Measurements from ENCODE around the gene ITPK1.

ITPK1 gene

DNA sequence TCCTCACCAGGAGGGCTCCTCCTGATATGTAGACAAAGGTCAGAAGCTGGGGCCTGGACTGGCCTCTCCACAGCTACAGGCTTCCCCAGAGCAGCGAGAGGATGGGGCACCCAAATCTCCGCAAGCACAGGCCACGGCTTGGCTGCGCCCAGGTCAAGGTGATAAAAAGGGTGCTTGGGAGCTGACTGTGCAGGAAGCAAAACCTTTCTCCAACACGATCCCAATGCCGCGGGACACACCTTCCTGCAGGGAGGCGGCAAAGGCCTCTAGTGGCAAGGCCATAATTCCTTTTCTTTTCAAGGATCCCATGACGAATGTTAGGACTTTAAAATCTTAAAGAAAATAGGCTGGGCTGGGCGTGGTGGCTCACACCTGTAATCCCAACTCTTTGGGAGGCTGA is 13.6 kb downstream of the ITPK1 start:
- no peak overlapping the region for H3K4me3 ChIP-seq (replicated peaks; ENCODE audit: low read depth, low read length)
- TF ChIP-seq, protein P1, sequence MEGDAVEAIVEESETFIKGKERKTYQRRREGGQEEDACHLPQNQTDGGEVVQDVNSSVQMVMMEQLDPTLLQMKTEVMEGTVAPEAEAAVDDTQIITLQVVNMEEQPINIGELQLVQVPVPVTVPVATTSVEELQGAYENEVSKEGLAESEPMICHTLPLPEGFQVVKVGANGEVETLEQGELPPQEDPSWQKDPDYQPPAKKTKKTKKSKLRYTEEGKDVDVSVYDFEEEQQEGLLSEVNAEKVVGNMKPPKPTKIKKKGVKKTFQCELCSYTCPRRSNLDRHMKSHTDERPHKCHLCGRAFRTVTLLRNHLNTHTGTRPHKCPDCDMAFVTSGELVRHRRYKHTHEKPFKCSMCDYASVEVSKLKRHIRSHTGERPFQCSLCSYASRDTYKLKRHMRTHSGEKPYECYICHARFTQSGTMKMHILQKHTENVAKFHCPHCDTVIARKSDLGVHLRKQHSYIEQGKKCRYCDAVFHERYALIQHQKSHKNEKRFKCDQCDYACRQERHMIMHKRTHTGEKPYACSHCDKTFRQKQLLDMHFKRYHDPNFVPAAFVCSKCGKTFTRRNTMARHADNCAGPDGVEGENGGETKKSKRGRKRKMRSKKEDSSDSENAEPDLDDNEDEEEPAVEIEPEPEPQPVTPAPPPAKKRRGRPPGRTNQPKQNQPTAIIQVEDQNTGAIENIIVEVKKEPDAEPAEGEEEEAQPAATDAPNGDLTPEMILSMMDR (IDR thresholded peaks at IDR 0.05; ENCODE audit: low read length, missing control alignments), result no peak
- DNase-seq (ENCODE audit: low read depth), result no peak

DNA sequence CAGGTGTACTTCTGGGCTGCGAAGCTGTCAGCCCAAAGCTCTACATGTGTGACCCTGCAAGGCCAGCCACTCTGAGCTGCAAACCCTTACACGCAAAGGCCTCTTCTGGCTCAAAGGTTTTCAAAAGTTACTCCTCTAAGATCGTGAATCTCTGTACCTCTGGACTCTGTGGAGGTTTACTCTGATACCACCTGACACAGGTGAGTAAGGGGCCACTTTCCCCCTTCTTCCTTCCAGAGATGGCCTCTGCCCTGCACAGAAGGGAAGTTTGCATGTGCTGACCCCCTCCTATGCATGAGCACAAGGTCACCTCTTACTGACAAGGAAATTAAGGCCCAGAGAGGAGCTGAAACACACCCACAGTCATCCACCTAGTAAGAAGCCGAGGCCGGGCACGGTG is 14.5 kb downstream of the ITPK1 start:
- TF ChIP-seq, protein P1 (IDR thresholded peaks at IDR 0.05; ENCODE audit: low read length, missing control alignments), result no peak
- no peak overlapping the region for H3K4me3 ChIP-seq (replicated peaks; ENCODE audit: low read depth, low read length)
- DNase-seq (ENCODE audit: low read depth), result no peak

DNA sequence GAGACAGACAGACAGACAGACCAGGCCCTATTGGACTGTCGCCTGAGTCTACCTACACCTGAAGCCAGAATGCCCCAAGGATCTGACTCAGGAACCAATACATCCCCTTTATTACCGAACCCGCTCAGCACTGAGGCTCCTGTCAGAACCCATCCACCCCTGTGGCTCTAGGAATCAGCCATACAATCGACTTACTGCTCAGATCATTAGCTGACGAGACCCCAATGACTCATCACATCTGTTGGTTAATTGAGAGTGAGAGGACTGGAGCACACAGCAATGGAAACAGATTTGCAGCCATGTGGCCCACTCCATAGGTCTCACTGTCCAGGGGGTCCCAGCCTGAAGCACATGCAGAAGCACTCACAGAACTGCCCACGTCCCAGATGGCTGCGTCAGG is 15.2 kb downstream of the ITPK1 start:
- DNase-seq (ENCODE audit: low read depth), result no peak
- H3K4me3 ChIP-seq (replicated peaks; ENCODE audit: low read depth, low read length), result no peak overlapping the region
- TF ChIP-seq, protein P1 (IDR thresholded peaks at IDR 0.05; ENCODE audit: low read length, missing control alignments), result no peak

DNA sequence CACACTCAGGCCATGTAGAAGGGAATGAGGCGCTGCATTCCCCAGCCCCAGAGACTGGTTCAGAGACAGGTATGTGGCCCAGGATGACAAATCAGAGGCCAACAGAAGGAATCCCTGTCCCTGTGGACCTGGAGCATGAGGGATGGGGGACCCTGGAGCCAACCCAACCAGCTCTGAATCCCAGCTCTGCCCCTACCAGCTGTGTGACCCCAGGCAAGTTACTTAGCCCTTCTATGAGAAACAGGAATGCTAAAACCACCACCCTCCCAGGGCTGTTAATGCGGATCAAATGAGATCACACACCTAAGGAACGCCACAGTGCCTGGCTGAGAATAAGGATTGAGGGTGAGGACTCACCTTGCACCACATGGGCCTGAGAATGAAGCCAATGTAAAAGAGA is 15.6 kb downstream of the ITPK1 start:
- DNase-seq (ENCODE audit: low read depth), result no peak
- H3K4me3 ChIP-seq (replicated peaks; ENCODE audit: low read depth, low read length), result no peak overlapping the region
- TF ChIP-seq, protein P1 (IDR thresholded peaks at IDR 0.05; ENCODE audit: low read length, missing control alignments), result no peak

DNA sequence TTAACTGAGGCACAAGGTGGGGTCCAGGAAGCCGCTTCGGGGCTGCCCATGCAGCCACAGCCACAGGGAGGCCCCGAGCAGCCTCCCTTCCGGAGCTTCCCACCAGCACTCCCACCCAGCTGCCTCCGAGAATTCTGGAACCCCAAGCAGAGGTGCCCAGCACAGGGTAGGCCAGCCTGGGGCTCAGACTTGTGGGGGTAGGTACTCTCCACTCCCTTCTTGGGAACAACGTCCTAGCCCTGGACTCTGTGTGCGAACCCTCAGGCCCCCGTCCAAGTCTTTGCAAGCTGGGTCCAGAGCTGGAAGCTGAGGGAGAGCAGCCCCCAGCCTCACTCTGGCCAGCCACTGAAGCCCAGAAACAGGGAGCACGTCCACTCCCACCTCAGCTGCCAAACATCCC is 16.1 kb downstream of the ITPK1 start:
- H3K4me3 ChIP-seq (replicated peaks; ENCODE audit: low read depth, low read length), result no peak overlapping the region
- TF ChIP-seq, protein P1 (IDR thresholded peaks at IDR 0.05; ENCODE audit: low read length, missing control alignments), result no peak
- DNase-seq (ENCODE audit: low read depth), result no peak

DNA sequence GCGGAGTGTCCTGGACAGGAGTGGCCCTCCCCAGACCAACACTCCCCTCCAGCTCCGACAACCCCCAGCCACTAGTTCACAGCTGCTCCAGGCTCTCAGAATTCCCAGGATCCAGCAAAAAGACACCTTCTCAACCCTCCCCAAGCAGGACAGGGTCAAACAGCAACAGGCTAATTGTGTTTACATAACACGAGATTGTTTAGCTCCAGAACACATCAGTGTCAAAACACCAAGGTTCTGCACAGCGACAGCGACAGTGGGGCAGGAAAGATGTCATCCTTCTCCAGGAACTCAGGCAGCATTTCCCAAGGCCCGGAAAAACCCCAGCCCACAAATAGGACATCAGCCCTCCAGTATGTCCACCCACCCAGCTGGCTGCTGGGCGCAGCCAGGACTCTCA is 16.5 kb downstream of the ITPK1 start:
- TF ChIP-seq, protein P1 (IDR thresholded peaks at IDR 0.05; ENCODE audit: low read length, missing control alignments), result no peak
- H3K4me3 ChIP-seq (replicated peaks; ENCODE audit: low read depth, low read length), result no peak overlapping the region
- no peak for DNase-seq (ENCODE audit: low read depth)

DNA sequence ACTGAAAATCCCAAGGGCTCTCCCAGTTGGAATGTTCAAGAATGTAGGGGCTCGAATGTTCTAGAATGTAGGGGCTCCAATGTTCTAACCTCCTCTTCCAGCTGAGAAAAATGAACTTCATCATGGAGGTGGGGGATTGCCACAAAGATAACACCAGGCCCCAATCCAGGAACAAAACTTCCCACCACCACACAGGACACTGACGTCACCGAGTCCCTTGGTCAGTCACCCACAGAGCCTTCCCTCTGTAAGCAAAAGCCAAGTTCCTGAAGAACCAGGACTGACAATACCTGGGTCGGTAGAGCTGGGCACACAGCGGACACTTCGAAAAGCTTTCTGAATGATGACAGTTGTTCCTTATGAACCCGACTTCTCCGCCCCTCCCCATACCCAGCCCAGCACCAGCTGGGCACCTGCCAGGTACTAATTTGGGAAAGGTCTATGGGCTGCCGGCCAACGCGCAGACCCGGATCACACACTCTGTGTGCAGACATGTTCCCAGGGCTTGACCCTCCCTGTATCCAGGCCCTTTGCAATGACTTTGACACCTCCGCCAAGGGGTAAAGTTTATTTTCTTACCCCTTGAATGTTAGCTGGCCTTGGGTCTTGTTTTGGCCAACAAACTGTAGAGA is 18.9 kb downstream of the ITPK1 start:
- H3K4me3 ChIP-seq (replicated peaks; ENCODE audit: low read depth, low read length), result no peak overlapping the region
- TF ChIP-seq, protein P1 (IDR thresholded peaks at IDR 0.05; ENCODE audit: low read length, missing control alignments), result no peak
- DNase-seq (ENCODE audit: low read depth), result no peak

Data from fibroblast of pulmonary artery (primary cell).